Common myeloid progenitor, CD34-positive (primary cell): Measurements from ENCODE around the gene BRPF3.

Source experiments
- CTCF ChIA-PET: fragments of 350-600 bp; sonication (Branson Sonifier 250); formaldehyde crosslinking; loops from one replicate; lab custom pipeline; 2021; ENCODE audit warnings: antibody characterized with exemption; lab: Charles Lee
- POLR2A ChIA-PET: fragments of 350-600 bp; sonication (Branson Sonifier 250); formaldehyde crosslinking; loops from one replicate; lab custom pipeline; 2021; ENCODE audit warnings: antibody characterized with exemption; lab: Charles Lee
- DNase-seq, 3 donors: peaks; one replicate each; pipeline versions ENCODE4 v3.0.0 to v3.0.0-alpha.2; 2013
- H3K27ac ChIP-seq, 2 experiments: 1 replicate in 1 of 2; 2 replicates in 1 of 2; pipeline ENCODE4 v1.7.0; 2013; ENCODE audit warnings: inconsistent platforms in 2 of 2, low read length in 2 of 2, mild to moderate bottlenecking in 2 of 2, low read depth in 1 of 2, moderate library complexity in 1 of 2; ENCODE audit not compliant: severe bottlenecking in 2 of 2, insufficient read depth in 1 of 2, poor library complexity in 1 of 2
- H3K27me3 ChIP-seq, 5 experiments: replicated peaks in 2 of 5; 1 replicate in 3 of 5; 2 replicates in 2 of 5; pipeline versions ENCODE4 v1.6.1 to v1.7.0; 2013; ENCODE audit warnings: low read length in 4 of 5, mild to moderate bottlenecking in 2 of 5, moderate library complexity in 2 of 5, inconsistent platforms in 1 of 5; ENCODE audit not compliant: insufficient read depth in 5 of 5, control insufficient read depth in 4 of 5
- H3K36me3 ChIP-seq, 4 experiments: 1 replicate in 2 of 4; 2 replicates in 2 of 4; pipeline versions ENCODE4 v1.6.1 to v1.7.0; 2013; ENCODE audit warnings: low read length in 3 of 4, control low read depth in 1 of 4, mild to moderate bottlenecking in 1 of 4; ENCODE audit not compliant: control insufficient read depth in 4 of 4, insufficient read depth in 4 of 4
- H3K4me1 ChIP-seq, 4 experiments: 1 replicate in 3 of 4; 2 replicates in 1 of 4; pipeline versions ENCODE4 v1.6.1 to v1.7.1; 2013; ENCODE audit warnings: low read length in 3 of 4, mild to moderate bottlenecking in 3 of 4, control low read depth in 1 of 4, inconsistent platforms in 1 of 4, moderate library complexity in 1 of 4; ENCODE audit not compliant: control insufficient read depth in 4 of 4, insufficient read depth in 4 of 4; ENCODE audit errors: control extremely low read depth in 1 of 4
- H3K4me3 ChIP-seq, 7 experiments: 1 replicate in 4 of 7; 2 replicates in 3 of 7; pipeline versions ENCODE4 v1.5.1 to v1.7.0; 2013; ENCODE audit warnings: mild to moderate bottlenecking in 7 of 7, low read length in 6 of 7, moderate library complexity in 6 of 7, inconsistent platforms in 2 of 7, low read depth in 2 of 7, control low read depth in 1 of 7; ENCODE audit not compliant: insufficient read depth in 4 of 7, control insufficient read depth in 1 of 7; ENCODE audit errors: extremely low read depth in 1 of 7
- H3K9me3 ChIP-seq, 5 experiments: 1 replicate in 4 of 5; 2 replicates in 1 of 5; pipeline versions ENCODE4 v1.6.1 to v1.7.1; 2013; ENCODE audit warnings: low read length in 4 of 5, mild to moderate bottlenecking in 2 of 5, inconsistent platforms in 1 of 5, low read depth in 1 of 5, moderate library complexity in 1 of 5; ENCODE audit not compliant: control insufficient read depth in 4 of 5, insufficient read depth in 2 of 5; ENCODE audit errors: control extremely low read depth in 1 of 5
- WGBS: methylation state at CpG from one replicate; pipeline ENCODE4 v1.1.5; 2013; ENCODE audit not compliant: insufficient coverage; 5-methylcytosine and 5-hydroxymethylcytosine counted together

The BRPF3 gene

DNA sequence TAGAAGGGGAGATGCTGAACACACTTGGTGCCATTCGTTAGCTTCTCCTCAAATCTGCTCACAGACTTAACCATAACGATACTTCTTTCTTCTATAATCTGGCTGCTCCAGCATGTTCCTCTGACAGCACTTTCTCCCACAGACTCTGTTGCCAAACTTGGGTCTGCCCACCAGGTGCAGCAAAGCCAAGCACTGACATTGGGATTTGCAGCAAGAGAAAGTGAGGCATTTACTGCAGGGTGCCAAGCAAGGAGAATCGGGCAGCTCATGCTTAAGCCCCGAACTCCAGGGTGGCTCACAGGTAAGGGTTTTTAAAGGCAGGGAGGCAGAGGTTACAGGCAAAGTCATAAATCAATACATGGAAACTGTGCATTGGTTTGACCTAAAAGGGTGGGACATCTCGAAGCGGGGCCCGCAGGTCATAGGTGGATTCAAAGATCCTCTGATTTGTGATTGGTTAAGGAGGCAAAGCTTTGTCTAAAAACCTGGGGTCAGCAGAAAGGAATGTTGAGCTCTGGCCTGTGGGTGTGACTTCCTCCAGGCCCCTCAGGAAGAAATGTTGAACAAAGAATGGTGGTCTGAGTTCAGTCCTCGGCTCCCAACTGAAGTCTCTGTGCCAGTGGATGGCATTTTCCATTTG, 48.2 kb downstream of the BRPF3 start:
- ChIA-PET CTCF (interaction anchor here (0.9 kb wide), 1 partner anchor 37 kb away, joined by 3 read pairs; no protein-coding TSS in a partner anchor), POLR2A (no interaction called here)
- no peaks in the 10 kb centered on the region for H3K27me3 ChIP-seq
- peak in 1 of 3 donors; percentile 15 for DNase-seq
- WGBS = 76% methylated on average over 8 of the region's 8 CpGs
- H3K4me3 ChIP-seq = no peak overlapping the region
- H3K27ac ChIP-seq = no peak overlapping the region
- H3K4me1 ChIP-seq = peaks cover 2 to 41% (median 26%) of the 10 kb centered on the region in 4 experiments
- H3K9me3 ChIP-seq = no peaks in the 10 kb centered on the region
- H3K36me3 ChIP-seq = no peaks in the 10 kb centered on the region

DNA sequence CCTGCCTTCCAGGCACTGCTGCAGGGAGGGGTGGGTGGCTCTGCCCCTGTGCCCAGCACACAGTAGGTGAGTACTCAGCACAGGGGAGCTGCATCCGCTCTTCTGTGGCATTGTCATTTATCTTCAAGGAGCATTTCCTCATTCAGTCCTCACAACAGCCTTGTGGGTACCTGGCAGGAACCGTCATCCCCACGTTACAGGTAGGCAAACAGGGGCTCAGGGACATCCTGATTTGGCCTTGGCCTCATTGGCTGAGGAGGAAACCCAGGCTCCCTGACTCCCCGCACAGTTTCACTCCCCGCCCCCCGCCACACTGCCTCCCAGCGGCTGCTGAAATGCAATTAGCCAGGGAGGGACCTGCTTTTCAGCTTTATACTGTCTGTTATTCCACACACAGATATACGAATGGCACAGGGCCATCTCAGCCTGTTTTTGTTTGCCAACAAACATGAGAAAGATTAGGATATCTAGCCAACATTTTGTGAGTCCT, 49.1 kb downstream of the BRPF3 start:
- peaks cover 2 to 41% (median 26%) of the 10 kb centered on the region in 4 experiments for H3K4me1 ChIP-seq
- peak in 2 of 3 donors; percentile 41 to 63 for DNase-seq
- ChIA-PET POLR2A (interaction anchor here (0.6 kb wide), 1 partner anchor 11 kb away, joined by 3 read pairs; no protein-coding TSS in a partner anchor), CTCF (interaction anchor here (0.8 to 1.3 kb wide), 3 partner anchors 12 to 123 kb away, joined by 3 read pairs; no protein-coding TSS in a partner anchor)
- no peaks in the 10 kb centered on the region for H3K36me3 ChIP-seq
- H3K27me3 ChIP-seq = no peaks in the 10 kb centered on the region
- 30% methylated on average over 8 of the region's 8 CpGs for WGBS
- H3K4me3 ChIP-seq = no peak overlapping the region
- H3K27ac ChIP-seq = no peak overlapping the region
- no peaks in the 10 kb centered on the region for H3K9me3 ChIP-seq

DNA sequence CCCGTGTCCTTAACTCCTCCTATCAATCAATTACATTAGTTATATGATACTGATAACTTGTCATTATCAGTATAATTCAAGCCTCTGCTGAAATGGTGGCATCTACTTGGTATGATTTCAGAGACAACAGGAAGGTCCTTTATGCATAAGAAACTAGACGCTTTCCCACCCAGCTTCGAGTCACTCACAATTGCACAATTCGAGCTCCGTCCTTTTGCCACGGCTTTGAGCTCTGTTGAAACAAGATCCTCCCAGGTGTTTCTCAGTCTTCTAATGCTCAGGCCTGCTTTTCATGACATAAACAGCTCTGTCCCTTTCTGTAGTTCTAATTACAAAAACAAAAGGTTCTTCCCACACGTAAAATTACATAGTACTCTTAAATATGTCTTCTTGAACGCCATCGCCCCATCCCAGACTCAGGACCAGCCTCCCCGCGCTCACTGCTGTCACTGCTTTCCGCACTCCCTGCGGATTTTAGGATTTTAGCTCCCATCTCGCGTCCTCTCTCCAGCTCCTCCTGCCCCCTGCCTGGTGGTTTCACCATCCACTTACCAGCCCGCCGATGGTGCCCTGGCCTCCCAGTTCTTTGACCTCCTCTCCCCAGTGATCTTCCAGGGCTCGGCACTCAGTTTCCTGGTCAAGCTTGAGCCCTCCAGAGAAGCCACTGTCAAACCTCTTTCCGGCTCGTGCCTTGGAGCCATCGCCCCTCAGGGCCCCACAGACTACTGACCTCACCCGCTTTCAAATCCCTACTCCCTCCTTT, 50.1 kb downstream of the BRPF3 start:
- ChIA-PET CTCF (interaction anchor here (1.3 kb wide), 1 partner anchor 124 kb away, joined by 3 read pairs; no protein-coding TSS in a partner anchor), POLR2A (no interaction called here)
- Histone ChIP-seq H3K4me1 (peaks cover 2 to 35% (median 22%) of the 10 kb centered on the region in 4 experiments), H3K27ac (no peak overlapping the region), H3K4me3 (no peak overlapping the region), H3K27me3 (no peaks in the 10 kb centered on the region), H3K36me3 (no peaks in the 10 kb centered on the region), H3K9me3 (no peaks in the 10 kb centered on the region)
- no peak for DNase-seq
- 89% methylated on average over 21 of the region's 22 CpGs for WGBS

DNA sequence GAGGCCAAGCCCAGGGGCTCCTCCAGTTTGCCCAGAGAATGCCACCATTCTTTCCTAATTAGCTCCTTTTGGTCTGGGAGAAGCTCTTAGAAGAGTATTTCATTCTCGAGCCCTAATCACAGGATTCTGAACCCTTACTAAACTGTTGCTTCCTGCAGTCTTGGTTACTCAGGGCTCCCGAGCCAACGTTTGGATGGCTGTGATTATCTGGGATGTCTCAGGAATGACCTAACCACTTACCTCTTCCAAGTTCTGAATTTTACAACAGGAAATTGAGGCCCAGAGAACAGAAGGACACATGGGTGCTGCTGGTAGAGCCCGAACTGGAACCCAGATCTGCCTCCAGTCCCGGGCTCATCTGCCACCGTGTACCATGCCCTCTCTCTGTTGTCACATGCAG, 51.1 kb downstream of the BRPF3 start:
- no peaks in the 10 kb centered on the region for H3K36me3 ChIP-seq
- POLR2A ChIA-PET = no interaction called here
- WGBS = 92% methylated on average over 4 of the region's 6 CpGs
- no peak overlapping the region for H3K4me3 ChIP-seq
- peaks cover 2 to 31% (median 17%) of the 10 kb centered on the region in 4 experiments for H3K4me1 ChIP-seq
- no peak for DNase-seq
- H3K9me3 ChIP-seq = no peaks in the 10 kb centered on the region
- no peaks in the 10 kb centered on the region for H3K27me3 ChIP-seq
- H3K27ac ChIP-seq = no peak overlapping the region
- CTCF ChIA-PET = no interaction called here

DNA sequence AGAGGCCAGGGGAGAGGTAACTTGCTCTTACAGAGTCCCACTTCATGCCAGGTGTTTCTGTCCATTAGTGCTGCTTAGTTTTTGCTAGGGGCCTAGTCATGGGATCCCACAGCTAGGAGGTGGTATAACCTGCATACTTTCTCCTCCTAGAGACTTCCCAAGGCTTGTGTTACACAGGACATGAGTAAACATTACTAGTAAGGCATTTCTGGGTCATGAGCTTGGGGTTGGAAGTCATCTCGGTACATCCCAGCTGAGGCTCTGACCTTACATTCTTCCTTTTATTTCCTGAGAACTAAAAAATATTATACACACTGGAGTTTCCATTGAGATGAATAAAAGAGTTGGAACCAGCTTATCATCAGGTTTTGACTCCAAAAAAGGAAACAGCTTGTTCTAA, 52.4 kb downstream of the BRPF3 start:
- ChIA-PET POLR2A (no interaction called here), CTCF (interaction anchor here (1.4 kb wide), 1 partner anchor 16 kb away, joined by 3 read pairs; no protein-coding TSS in a partner anchor)
- no peak for DNase-seq
- H3K27me3 ChIP-seq = no peaks in the 10 kb centered on the region
- peaks cover 2 to 31% (median 17%) of the 10 kb centered on the region in 4 experiments for H3K4me1 ChIP-seq
- no peak overlapping the region for H3K4me3 ChIP-seq
- H3K9me3 ChIP-seq = no peaks in the 10 kb centered on the region
- H3K36me3 ChIP-seq = no peaks in the 10 kb centered on the region
- no peak overlapping the region for H3K27ac ChIP-seq
- no CpG with 5 or more reads among the region's 1 CpG for WGBS

DNA sequence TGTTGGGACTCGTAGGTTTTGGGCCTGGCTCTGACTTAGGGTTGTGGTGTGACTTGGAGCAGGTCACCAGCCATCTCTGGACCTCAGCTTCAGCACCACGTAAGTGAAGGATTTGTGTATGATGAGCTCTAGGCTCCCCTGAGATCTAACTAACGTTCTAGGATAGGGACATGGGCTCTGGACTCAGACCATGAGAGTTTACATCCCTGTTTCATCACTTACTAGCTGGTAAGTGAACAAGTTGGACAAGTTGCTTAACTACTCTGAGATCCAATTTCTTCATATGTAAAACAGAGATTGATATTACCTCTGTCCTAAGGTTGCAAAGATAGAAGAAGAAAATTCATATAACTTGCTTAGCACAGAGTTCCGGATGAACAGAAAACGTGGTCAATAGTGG, 53.0 kb downstream of the BRPF3 start:
- Histone ChIP-seq H3K27ac (no peak overlapping the region), H3K27me3 (no peaks in the 10 kb centered on the region), H3K4me3 (no peak overlapping the region), H3K9me3 (no peaks in the 10 kb centered on the region), H3K4me1 (peaks cover 2 to 31% (median 17%) of the 10 kb centered on the region in 4 experiments), H3K36me3 (no peaks in the 10 kb centered on the region)
- DNase-seq = no peak
- 100% methylated on average over 3 of the region's 5 CpGs for WGBS
- ChIA-PET POLR2A (no interaction called here), CTCF (interaction anchor here (1.4 kb wide), 1 partner anchor 16 kb away, joined by 3 read pairs; no protein-coding TSS in a partner anchor)
